ENCODE results near the gene NCAPG2. TPM values are rescaled to one million over a fixed set of nuclear protein-coding genes. Genes with fewer than 3 reads are reported as not detected.

NCAPG2 gene
- total RNA-seq, 1 experiment from 2014 or later = 99.4 TPM

DNA sequence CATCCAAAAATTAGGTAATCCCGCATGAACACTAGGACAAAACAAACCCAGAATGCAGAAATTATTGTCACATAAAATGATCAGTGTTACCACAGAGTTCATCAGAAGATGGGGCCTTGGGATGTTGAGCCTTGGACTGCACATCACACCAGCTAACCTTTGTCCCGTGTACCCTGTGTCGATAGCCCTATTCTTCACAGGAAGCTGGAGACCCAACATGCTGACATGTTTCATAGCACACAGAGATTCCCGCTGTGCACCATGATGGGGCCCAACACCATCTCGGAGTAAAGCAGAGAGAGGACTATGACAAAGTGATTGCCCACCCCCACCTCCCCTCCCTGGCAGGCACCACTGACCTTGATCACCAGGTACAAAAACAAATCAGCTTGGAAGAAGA lies 121.5 kb downstream of the NCAPG2 start:
- Histone ChIP-seq H3K23ac (ENCODE audit: insufficient read length, low read depth, low read length) (no peak overlapping the region), H2BK5ac (ENCODE audit: insufficient read length, low read length) (no peak overlapping the region), H3K18ac (ENCODE audit: insufficient read length, low read depth, low read length) (no peak overlapping the region), H3K27ac (ENCODE audit: insufficient read length, low read depth, low read length) (no peak overlapping the region), H3K27me3 (ENCODE audit: insufficient read depth, low read length) (peaks cover 5% of the 10 kb centered on the region; the same call in 1 of the 2 replicates), H2BK12ac (ENCODE audit: insufficient read length, low read depth, low read length) (no peak overlapping the region), H3K4ac (ENCODE audit: low read depth, low read length) (no peak overlapping the region), H4K5ac (ENCODE audit: insufficient read length, low read depth, low read length) (no peak overlapping the region), H3K79me2 (ENCODE audit: insufficient read depth, low read length) (no peaks in the 10 kb centered on the region), H3K9ac (ENCODE audit: extremely low read depth, insufficient read length, low read length) (no peak overlapping the region), H3K14ac (ENCODE audit: insufficient read depth, low read length) (0 out of 2 replicates have a peak overlapping the region, but pooled peaks have one; percentile 23), H3T11ph (ENCODE audit: low read length) (no peak overlapping the region), H3K4me1 (ENCODE audit: insufficient read depth, low read length) (no peaks in the 10 kb centered on the region), H2AFZ (ENCODE audit: low read length) (no peak overlapping the region), H2BK15ac (ENCODE audit: low read depth, low read length) (no peak overlapping the region), H4K91ac (ENCODE audit: insufficient read length, low read depth, low read length) (no peak overlapping the region), H3K56ac (ENCODE audit: insufficient read length, low read depth, low read length) (no peak overlapping the region), H4K20me1 (ENCODE audit: control insufficient read depth, insufficient read depth, insufficient read length) (no peaks in the 10 kb centered on the region), H2BK120ac (ENCODE audit: low read depth, low read length, poor library complexity, severe bottlenecking) (no peak overlapping the region), H3K79me1 (ENCODE audit: insufficient read depth, low read depth, low read length, poor library complexity, severe bottlenecking) (no peaks in the 10 kb centered on the region), H2BK20ac (ENCODE audit: low read depth, low read length, poor library complexity, severe bottlenecking) (no peak overlapping the region), H2AK5ac (ENCODE audit: insufficient read length, low read length) (no peak overlapping the region), H3K9me3 (ENCODE audit: control insufficient read depth, low read depth, low read length) (peaks cover 10% of the 10 kb centered on the region), H3K23me2 (ENCODE audit: insufficient read length, low read depth, low read length, poor library complexity, severe bottlenecking) (peaks cover 3% of the 10 kb centered on the region), H4K8ac (replicated peaks; ENCODE audit: insufficient read length, low read depth, low read length) (no peak overlapping the region), H3K4me2 (ENCODE audit: insufficient read depth, insufficient read length, low read length) (no peak overlapping the region)
- whole genome bisulfite sequencing (ENCODE audit: extremely low coverage, insufficient read length, low lambda C conversion rate) = no CpG with 5 or more reads among the region's 5 CpGs
- H3K4me3 Mint-ChIP-seq = no peak overlapping the region
- peaks cover 14 to 36% (median 14%) of the 10 kb centered on the region in 3 experiments for H3K36me3 Mint-ChIP-seq (ENCODE audit: insufficient read depth in 1 of 3, low read depth in 3 of 3)
- peaks cover 79% of the 10 kb centered on the region for H3K27me3 Mint-ChIP-seq (ENCODE audit: low read depth)
- TF ChIP-seq CTCF (conservative IDR thresholded peaks at IDR 0.05) = no peak
- no peak overlapping the region for H3K27ac Mint-ChIP-seq
- peaks cover 19 to 27% of the 10 kb centered on the region in 2 experiments for H3K9me3 Mint-ChIP-seq
- DNase-seq = no peak
- peaks cover 12 to 24% of the 10 kb centered on the region in 2 experiments for H3K4me1 Mint-ChIP-seq
